GM18951 (cell line): ENCODE measurements around the gene VCL.

ENCODE experiments used
- POLR2A ChIP-seq: IDR thresholded peaks from 4 replicates; pipeline ENCODE4 v1.6.1; 2011; ENCODE audit warnings: mild to moderate bottlenecking; ENCODE audit not compliant: insufficient read length, insufficient read depth; ENCODE audit errors: extremely low read depth
- in situ Hi-C: fragments of 300-500 bp; cut with MboI; formaldehyde crosslinking; loops from one replicate; pipeline ENCODE4 v1.12.0; 2022; ENCODE audit warnings: low sequenced_read_pairs, mixed read lengths, inconsistent platforms; ENCODE audit not compliant: unreplicated experiment

VCL gene

GRCh38 chr10:74150990-74151878, 153.3 kb downstream of the VCL start, which contains the start of gene ADK:
ADK (plus strand) TSS chr10:74151221; CDS start chr10:74151279, 58 bp downstream.
- in situ Hi-C loops, result no loop called here
- peak; percentile 73 for TF ChIP-seq POLR2A

- in situ Hi-C loops, result no loop called here
These were observed 154.2 kb downstream of the VCL start for GRCh38 chr10:74151879-74152722.

GRCh38 chr10:74153123-74153522, 155.2 kb downstream of the VCL start:
- in situ Hi-C loops, result no loop called here

More at GRCh38 chr10:74151879-74152722, 154.2 kb downstream of the VCL start:
- no peak for TF ChIP-seq POLR2A

GRCh38 chr10:74153676-74154075, 155.8 kb downstream of the VCL start:
- in situ Hi-C loops, result no loop called here

More at GRCh38 chr10:74153123-74153522, 155.2 kb downstream of the VCL start:
- no peak for TF ChIP-seq POLR2A

GRCh38 chr10:74156919-74157289, 159.0 kb downstream of the VCL start:
- in situ Hi-C loops, result no loop called here
- TF ChIP-seq POLR2A, result no peak

More at GRCh38 chr10:74153676-74154075, 155.8 kb downstream of the VCL start:
- TF ChIP-seq POLR2A, result no peak

GRCh38 chr10:74160013-74160412, 162.1 kb downstream of the VCL start:
- no peak for TF ChIP-seq POLR2A
- in situ Hi-C loops, result no loop called here

- no peak for TF ChIP-seq POLR2A
- in situ Hi-C loops, result no loop called here
These were observed 165.6 kb downstream of the VCL start for GRCh38 chr10:74163319-74164068.

GRCh38 chr10:74164716-74165529, 167.0 kb downstream of the VCL start:
- TF ChIP-seq POLR2A, result no peak
- in situ Hi-C loops, result no loop called here

- in situ Hi-C loops, result no loop called here
These were observed 167.6 kb downstream of the VCL start for GRCh38 chr10:74165530-74165901.

GRCh38 chr10:74167443-74167842, 169.5 kb downstream of the VCL start:
- no peak for TF ChIP-seq POLR2A
- in situ Hi-C loops, result no loop called here

More at GRCh38 chr10:74165530-74165901, 167.6 kb downstream of the VCL start:
- TF ChIP-seq POLR2A, result no peak
